Heart left ventricle (tissue), 13 donors: ENCODE results near the gene TNNI3.

Experiments used
- CTCF ChIP-seq, 12 donors: fragments of 200-600 bp; sonication (generic) in 4 of 12; IDR thresholded peaks; one replicate each; pipeline versions ENCODE4 v1.5.0 to v1.8.0; 2018 to 2022; ENCODE audit warnings: antibody characterized with exemption in 12 of 12, mild to moderate bottlenecking in 5 of 12
- POLR2A ChIP-seq, 2 donors: fragments of 450-650 bp; IDR thresholded peaks; one replicate each; pipeline ENCODE4 v1.6.1; 2017; ENCODE audit warnings: antibody characterized with exemption in 2 of 2, mild to moderate bottlenecking in 2 of 2, moderate library complexity in 2 of 2
- donor health status: ischemic (EF 13 %, LVEDD 7.1; RV severe dilation, severe dysfunction).
- donor health status: DM: no; HTN: yes; CAD: no.
- donor health status: DM: no; HTN: no; CAD: no.
- donor health status: ischemic (EF 25% LVEDD 6.9; RV normal size, moderate dysfunction).
- donor health status: ischemic (EF 25% LVEDD 5.7; RV mildly dilated, moderate dysfunction).
- donor health status: ischemic (EF 35%, LVEDD 5.7; RV mildly dilated, moderate dysfunction).
- donor health status: nonischemic (EF 11% LVEDD 7.7; RV severe dilation, severe dysfunction).
- donor health status: DM: yes; HTN: yes; CAD: no.
- donor health status: PGD.
- donor health status: ischemic (EF 29% LVEDD 5.4; RV normal size, mild dysfunction).
- donor health status: nonischemic (EF 23%, LVEDD 6.1; RV moderate dilation, normal function).

DNA sequence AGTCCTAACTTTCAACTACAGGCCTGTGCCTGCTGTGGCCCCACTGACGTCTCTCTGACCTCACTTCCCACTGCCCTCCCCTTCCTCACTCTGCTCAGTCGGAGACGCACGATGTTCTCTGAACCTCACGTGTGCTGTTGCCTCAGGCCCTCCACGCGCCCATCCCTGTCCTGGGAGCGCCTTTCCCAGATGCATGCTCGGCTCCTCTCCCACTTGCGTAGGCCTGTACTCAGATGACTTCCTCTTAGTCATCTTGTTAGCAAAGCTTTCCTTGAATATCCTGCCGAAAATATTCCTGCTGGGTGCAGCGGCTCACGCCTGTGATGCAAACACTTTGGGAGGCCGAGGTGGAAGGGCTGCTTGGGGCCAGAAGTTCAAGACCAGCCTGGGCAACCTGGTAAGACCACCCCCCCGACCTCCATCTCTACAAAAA, 31.9 kb upstream of the TNNI3 start:
- TF ChIP-seq CTCF (IDR thresholded peaks at IDR 0.05) (no peak), POLR2A (IDR thresholded peaks at IDR 0.05) (no peak)
